ENCODE results near the gene SPEM2.
A peak's percentile ranks its signal among the peaks of the same experiment; 100 is the strongest.
"Not testable (repeated sequence)": the region's sequence is repeated elsewhere in the genome, so short reads cannot be mapped to it uniquely, and the experiment has no call there.

Gene SPEM2

GRCh38 chr17:7442142-7442541, 16.7 kb downstream of the SPEM2 start:
- DNase-seq (ENCODE audit: low spot score) = no peak

GRCh38 chr17:7443499-7444485, 18.4 kb downstream of the SPEM2 start:
- DNase-seq (ENCODE audit: low spot score) = no peak

- peak; percentile 30 for DNase-seq (ENCODE audit: low spot score)
These were observed 19.5 kb downstream of the SPEM2 start, which contains the start of gene CHRNB1 for GRCh38 chr17:7444682-7445618. Gene CHRNB1, plus strand, starts transcription at chr17:7445061. Its CDS starts 67 bp downstream, at chr17:7445128.

DNA sequence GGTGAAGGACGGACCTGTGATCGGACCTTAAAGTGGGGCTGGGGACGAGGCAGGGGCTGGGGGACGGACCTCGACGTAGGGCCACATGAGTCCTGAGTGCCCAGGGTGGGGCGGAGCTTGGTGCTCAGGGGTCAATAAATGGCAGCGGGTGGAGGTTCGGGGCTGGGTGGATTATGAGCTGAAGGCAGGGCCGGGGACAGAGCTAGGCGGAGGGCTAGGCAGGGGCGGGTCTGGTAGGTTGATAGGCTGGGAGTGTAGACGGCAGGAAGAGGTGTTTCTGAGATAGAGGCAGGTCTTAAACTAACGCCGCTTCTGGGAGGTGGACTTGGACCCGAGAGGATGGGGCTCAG, 20.2 kb downstream of the SPEM2 start:
- DNase-seq (ENCODE audit: low spot score) = no peak

GRCh38 chr17:7448461-7448860, 23.0 kb downstream of the SPEM2 start:
- no peak for DNase-seq (ENCODE audit: low spot score)

GRCh38 chr17:7459961-7460545, 34.6 kb downstream of the SPEM2 start:
- DNase-seq (ENCODE audit: low spot score) = no peak

DNA sequence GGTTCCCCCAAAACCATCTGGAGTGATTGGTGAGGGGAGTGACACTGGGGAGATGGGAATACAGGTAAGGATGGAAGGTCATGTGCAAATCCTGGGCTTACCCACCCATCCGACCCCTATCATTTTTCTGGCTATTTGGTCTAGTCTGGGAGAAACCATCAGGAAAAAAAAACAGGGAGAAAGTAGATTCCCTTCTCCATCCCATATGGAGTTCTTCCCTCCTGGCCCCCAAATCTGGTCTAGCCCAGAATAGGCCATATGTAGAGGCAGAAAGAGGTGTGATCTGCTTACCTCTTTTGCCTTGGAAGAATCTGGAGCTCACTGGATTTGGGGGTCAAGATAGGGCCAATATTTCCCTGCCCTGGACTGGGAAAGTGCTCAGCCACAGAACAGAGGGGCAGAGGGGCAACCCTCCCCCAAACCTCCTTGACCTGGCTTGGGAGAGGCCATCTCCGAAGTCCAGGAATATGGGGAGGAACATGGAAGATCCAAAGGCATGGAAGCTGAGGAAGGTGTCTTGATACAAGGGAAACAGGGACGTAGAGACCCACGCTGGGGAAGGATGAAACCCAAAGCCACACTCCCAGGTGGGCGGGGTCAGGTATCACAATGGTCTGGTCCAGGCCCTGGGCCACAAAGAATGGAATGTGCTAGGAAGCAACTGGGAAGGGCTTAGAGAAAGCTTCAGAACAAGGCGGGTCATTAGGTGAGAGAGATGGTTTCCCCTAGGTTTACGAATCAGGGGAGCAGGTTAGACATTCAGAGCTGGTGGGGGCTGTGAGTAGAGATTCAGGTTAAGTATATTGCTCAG, 35.6 kb downstream of the SPEM2 start:
- no peak for DNase-seq (ENCODE audit: low spot score)

DNA sequence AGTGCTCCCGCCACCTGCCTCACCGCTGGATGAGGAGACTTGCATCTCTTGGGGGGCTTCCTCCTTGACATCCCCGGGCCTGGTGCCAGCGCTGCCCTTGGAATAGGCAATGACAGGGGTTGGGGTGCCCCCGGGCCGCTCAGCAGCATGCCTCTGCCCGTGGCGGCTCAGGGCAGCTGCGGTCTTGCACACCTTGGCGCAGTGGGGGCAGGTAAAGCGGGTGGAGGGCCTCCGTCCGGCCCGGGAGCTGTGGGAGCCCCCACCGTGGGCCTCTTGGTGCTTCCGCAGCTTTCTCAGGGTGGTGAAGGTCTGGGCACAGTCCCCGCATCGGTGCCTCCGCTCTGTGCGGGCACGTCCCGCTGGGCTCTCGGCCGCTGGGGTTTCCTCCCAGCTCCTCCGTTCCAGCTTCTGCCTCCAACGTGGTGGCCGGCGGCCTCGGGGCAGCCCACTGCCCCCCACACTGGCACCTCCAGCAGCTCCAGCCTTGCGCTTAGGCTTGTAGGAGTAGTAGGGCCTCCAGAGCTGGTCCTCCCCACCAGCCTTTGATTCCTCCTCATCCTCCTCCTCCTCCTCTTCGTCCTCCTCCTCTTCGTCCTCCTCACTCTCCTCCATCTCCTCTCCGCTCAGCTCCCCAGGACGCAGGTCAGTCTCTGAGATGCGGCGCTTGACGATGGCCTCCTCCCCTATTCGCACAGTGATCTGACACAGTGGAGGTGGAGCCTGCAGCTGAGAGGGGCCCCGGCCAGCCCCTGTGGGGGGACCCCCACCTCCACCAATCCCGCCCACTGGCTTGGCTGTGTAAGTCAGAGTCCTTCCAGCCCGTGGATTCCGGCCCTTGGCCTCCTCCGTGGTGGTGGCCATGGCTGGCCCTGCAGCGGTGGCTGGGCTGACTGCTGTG, 37.3 kb downstream of the SPEM2 start:
- no peak for DNase-seq (ENCODE audit: low spot score)

DNA sequence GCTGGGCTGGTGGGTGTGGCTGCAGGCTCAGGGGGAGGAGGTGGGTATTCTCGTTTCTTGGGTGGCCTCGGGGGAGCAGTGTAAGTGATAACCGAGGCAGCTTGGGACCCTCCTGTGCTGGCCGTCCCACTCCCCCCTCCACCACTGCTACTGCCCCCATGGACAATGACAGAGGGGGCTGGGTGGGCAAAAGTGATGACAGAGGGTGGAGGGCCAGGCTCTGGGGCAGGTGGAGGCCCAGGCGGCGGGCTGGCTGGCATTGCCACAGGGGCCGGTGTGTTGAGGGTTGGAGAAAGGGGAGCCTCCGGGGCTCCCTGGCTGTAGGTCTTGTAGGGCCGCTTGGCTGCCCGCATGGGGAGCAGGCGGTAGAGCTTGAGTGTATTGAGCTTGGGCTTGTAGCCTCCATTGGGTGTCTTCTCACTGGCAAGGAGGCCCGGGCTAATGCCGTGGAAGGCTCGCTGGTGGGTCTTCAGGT, 38.0 kb downstream of the SPEM2 start:
- no peak for DNase-seq (ENCODE audit: low spot score)

GRCh38 chr17:7464081-7464480, 38.7 kb downstream of the SPEM2 start:
- DNase-seq (ENCODE audit: low spot score) = no peak

GRCh38 chr17:7465597-7466275, 40.3 kb downstream of the SPEM2 start:
- no peak for DNase-seq (ENCODE audit: low spot score)

- no peak for DNase-seq (ENCODE audit: low spot score)
These were observed 40.9 kb downstream of the SPEM2 start for GRCh38 chr17:7466318-7466638.

DNA sequence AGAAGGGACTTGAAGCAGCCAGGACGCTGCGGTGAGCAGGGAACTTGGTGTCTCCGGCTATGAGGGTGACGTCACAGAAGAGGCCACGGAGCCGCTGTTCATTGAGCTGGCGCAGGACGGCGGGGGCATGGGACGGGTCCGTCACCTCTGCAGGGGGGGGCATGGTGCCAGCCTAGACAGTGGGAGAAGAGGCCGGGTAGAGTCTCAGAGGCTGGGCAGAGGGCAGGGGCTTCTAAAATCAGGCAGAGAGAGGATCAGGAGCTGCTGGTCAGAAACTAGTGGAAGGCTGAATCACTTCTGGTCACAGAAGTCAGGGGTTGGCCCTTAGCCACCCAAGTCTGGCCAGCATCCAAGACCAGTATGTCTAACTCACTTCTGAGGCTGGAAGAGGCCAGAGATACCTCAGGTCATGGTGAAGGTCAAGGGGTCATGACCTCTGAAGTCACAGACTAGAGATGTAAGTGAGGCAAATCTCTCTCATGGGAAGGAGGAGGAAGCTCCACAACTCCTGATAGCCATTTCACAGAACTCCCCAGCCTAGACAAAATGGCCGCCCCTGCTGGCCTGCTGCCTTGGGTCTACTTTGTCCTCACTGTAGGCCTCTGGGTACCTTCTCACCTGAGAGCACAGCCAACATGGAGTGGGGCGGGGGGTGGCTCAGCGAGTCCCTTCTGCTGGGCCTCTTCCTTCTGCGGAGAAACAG, 41.4 kb downstream of the SPEM2 start:
- peak; percentile 51 for DNase-seq (ENCODE audit: low spot score)

- no peak for DNase-seq (ENCODE audit: low spot score)
These were observed 42.1 kb downstream of the SPEM2 start for GRCh38 chr17:7467498-7467897.

- no peak for DNase-seq (ENCODE audit: low spot score)
These were observed 42.9 kb downstream of the SPEM2 start for GRCh38 chr17:7468290-7468689.

GRCh38 chr17:7468804-7469389, 43.5 kb downstream of the SPEM2 start:
- DNase-seq (ENCODE audit: low spot score) = no peak

- DNase-seq (ENCODE audit: low spot score) = not testable (repeated sequence)
These were observed 44.4 kb downstream of the SPEM2 start for GRCh38 chr17:7469843-7470242.

DNA sequence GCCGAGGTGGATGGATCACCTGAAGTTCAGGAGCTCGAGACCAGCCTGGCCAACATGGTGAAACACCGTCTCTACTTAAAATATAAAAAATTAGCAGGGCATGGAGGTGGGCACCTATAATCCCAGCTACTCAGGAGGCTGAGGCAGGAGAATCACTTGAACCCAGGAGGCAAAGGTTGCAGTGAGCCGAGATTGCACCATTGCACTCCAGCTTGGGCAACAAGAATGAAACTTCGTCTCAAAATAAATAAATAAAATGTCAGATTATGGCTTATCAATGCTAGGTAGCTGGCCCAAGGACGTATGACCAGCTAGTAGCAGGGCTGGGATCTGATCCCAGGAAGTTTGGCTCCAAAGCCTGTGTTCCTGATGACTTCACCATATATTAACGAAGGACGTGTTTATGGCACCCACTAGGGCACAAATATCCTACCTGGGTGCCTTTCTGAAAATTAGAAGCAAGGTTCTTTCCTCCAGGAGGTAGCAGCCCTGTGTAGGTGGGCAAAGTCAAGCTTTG, 45.1 kb downstream of the SPEM2 start:
- DNase-seq (ENCODE audit: low spot score) = not testable (repeated sequence)

- no peak for DNase-seq (ENCODE audit: low spot score)
These were observed 46.3 kb downstream of the SPEM2 start for GRCh38 chr17:7471729-7472128.
